ENCODE results near the gene SLC6A9.

The SLC6A9 gene

GRCh38 chr1:44044071-44044801 lies 13.0 kb upstream of the SLC6A9 start:
- H2AK5ac ChIP-seq (ENCODE audit: low read length, severe bottlenecking) = no peak overlapping the region
- no peak overlapping the region for H3K23ac ChIP-seq (ENCODE audit: low read length in 2 of 2)
- no peak overlapping the region for H3K4ac ChIP-seq (ENCODE audit: low read depth in 1 of 2, low read length in 2 of 2)
- no peak overlapping the region for H3K4me2 ChIP-seq (ENCODE audit: low read length, poor library complexity, severe bottlenecking)
- H2BK12ac ChIP-seq (ENCODE audit: low read length in 2 of 2) = no peak overlapping the region
- H3K4me1 ChIP-seq (ENCODE audit: control insufficient read depth, insufficient read depth, low read depth, low read length) = peaks cover 2% of the 10 kb centered on the region
- H4K8ac ChIP-seq (ENCODE audit: low read length) = no peak overlapping the region
- H3K14ac ChIP-seq (ENCODE audit: low read length in 2 of 2) = no peak overlapping the region
- H3K27me3 ChIP-seq (ENCODE audit: control insufficient read depth in 1 of 2, insufficient read depth in 1 of 2, low read length in 2 of 2) = peaks cover 0 to 6% of the 10 kb centered on the region in 2 experiments
- H4K91ac ChIP-seq (ENCODE audit: low read length) = no peak overlapping the region
- H2BK5ac ChIP-seq (ENCODE audit: low read depth, low read length, poor library complexity, severe bottlenecking) = no peak overlapping the region
- no peak overlapping the region for H2AFZ ChIP-seq (ENCODE audit: low read depth, low read length)
- DNase-seq = no peak
- no peak overlapping the region for H3K4me3 ChIP-seq (ENCODE audit: insufficient read depth in 1 of 2, low read depth in 1 of 2, low read length in 2 of 2)
- no peaks in the 10 kb centered on the region for H3K79me1 ChIP-seq (replicated peaks; ENCODE audit: low read length, poor library complexity, severe bottlenecking)
- no peak overlapping the region for H3K18ac ChIP-seq (ENCODE audit: low read depth in 1 of 2, low read length in 2 of 2)
- H3K9ac ChIP-seq (ENCODE audit: low read length) = no peak overlapping the region
- no peak overlapping the region for H3K27ac ChIP-seq (ENCODE audit: low read length, poor library complexity, severe bottlenecking)
- H3K9me3 ChIP-seq (ENCODE audit: control insufficient read depth, low read length) = no peaks in the 10 kb centered on the region
- H2BK120ac ChIP-seq (ENCODE audit: low read depth, low read length) = no peak overlapping the region
- no peaks in the 10 kb centered on the region for H3K36me3 ChIP-seq (ENCODE audit: control insufficient read depth in 1 of 2, insufficient read depth in 2 of 2, low read depth in 1 of 2, low read length in 2 of 2)
- no peak overlapping the region for H2BK15ac ChIP-seq (ENCODE audit: low read depth, poor library complexity, severe bottlenecking)
- WGBS = 96% methylated on average over 7 of the region's 7 CpGs

- no peak overlapping the region for H3K14ac ChIP-seq (ENCODE audit: low read length in 2 of 2)
- H3K9ac ChIP-seq (ENCODE audit: low read length) = no peak overlapping the region
- H3K4me1 ChIP-seq (ENCODE audit: control insufficient read depth, insufficient read depth, low read depth, low read length) = peaks cover 2% of the 10 kb centered on the region
- H2BK12ac ChIP-seq (ENCODE audit: low read length in 2 of 2) = no peak overlapping the region
- no peak overlapping the region for H2AFZ ChIP-seq (ENCODE audit: low read depth, low read length)
- WGBS = 82% methylated on average over 13 of the region's 16 CpGs
- no peak overlapping the region for H2BK15ac ChIP-seq (ENCODE audit: low read depth, poor library complexity, severe bottlenecking)
- no peak overlapping the region for H3K4me2 ChIP-seq (ENCODE audit: low read length, poor library complexity, severe bottlenecking)
- no peak overlapping the region for H3K27ac ChIP-seq (ENCODE audit: low read length, poor library complexity, severe bottlenecking)
- no peak overlapping the region for H3K4ac ChIP-seq (ENCODE audit: low read depth in 1 of 2, low read length in 2 of 2)
- H3K36me3 ChIP-seq (ENCODE audit: control insufficient read depth in 1 of 2, insufficient read depth in 2 of 2, low read depth in 1 of 2, low read length in 2 of 2) = no peaks in the 10 kb centered on the region
- H2BK5ac ChIP-seq (ENCODE audit: low read depth, low read length, poor library complexity, severe bottlenecking) = no peak overlapping the region
- no peaks in the 10 kb centered on the region for H3K9me3 ChIP-seq (ENCODE audit: control insufficient read depth, low read length)
- H3K18ac ChIP-seq (ENCODE audit: low read depth in 1 of 2, low read length in 2 of 2) = no peak overlapping the region
- no peak overlapping the region for H2BK120ac ChIP-seq (ENCODE audit: low read depth, low read length)
- no peak overlapping the region for H3K4me3 ChIP-seq (ENCODE audit: insufficient read depth in 1 of 2, low read depth in 1 of 2, low read length in 2 of 2)
- H3K79me1 ChIP-seq (replicated peaks; ENCODE audit: low read length, poor library complexity, severe bottlenecking) = no peaks in the 10 kb centered on the region
- peaks cover 0 to 6% of the 10 kb centered on the region in 2 experiments for H3K27me3 ChIP-seq (ENCODE audit: control insufficient read depth in 1 of 2, insufficient read depth in 1 of 2, low read length in 2 of 2)
- DNase-seq = no peak
- no peak overlapping the region for H4K8ac ChIP-seq (ENCODE audit: low read length)
- H3K23ac ChIP-seq (ENCODE audit: low read length in 2 of 2) = no peak overlapping the region
- H2AK5ac ChIP-seq (ENCODE audit: low read length, severe bottlenecking) = no peak overlapping the region
- no peak overlapping the region for H4K91ac ChIP-seq (ENCODE audit: low read length)
Observed at GRCh38 chr1:44043176-44044070, 12.2 kb upstream of the SLC6A9 start.

GRCh38 chr1:44040846-44041245 lies 9.6 kb upstream of the SLC6A9 start:
- Histone ChIP-seq H3K4me3 (ENCODE audit: insufficient read depth in 1 of 2, low read depth in 1 of 2, low read length in 2 of 2) (no peak overlapping the region), H4K91ac (ENCODE audit: low read length) (no peak overlapping the region), H3K79me1 (replicated peaks; ENCODE audit: low read length, poor library complexity, severe bottlenecking) (no peaks in the 10 kb centered on the region), H3K9ac (ENCODE audit: low read length) (peak overlapping the region; percentile 49), H3K9me3 (ENCODE audit: control insufficient read depth, low read length) (no peaks in the 10 kb centered on the region), H3K27me3 (ENCODE audit: control insufficient read depth in 1 of 2, insufficient read depth in 1 of 2, low read length in 2 of 2) (peaks cover 0 to 6% of the 10 kb centered on the region in 2 experiments), H3K4me1 (ENCODE audit: control insufficient read depth, insufficient read depth, low read depth, low read length) (peaks cover 3% of the 10 kb centered on the region), H3K4ac (ENCODE audit: low read depth in 1 of 2, low read length in 2 of 2) (no peak overlapping the region), H4K8ac (ENCODE audit: low read length) (no peak overlapping the region), H2AK5ac (ENCODE audit: low read length, severe bottlenecking) (no peak overlapping the region), H3K4me2 (ENCODE audit: low read length, poor library complexity, severe bottlenecking) (no peak overlapping the region), H2BK120ac (ENCODE audit: low read depth, low read length) (no peak overlapping the region), H3K14ac (ENCODE audit: low read length in 2 of 2) (no peak overlapping the region), H3K27ac (ENCODE audit: low read length, poor library complexity, severe bottlenecking) (no peak overlapping the region), H2BK12ac (ENCODE audit: low read length in 2 of 2) (no peak overlapping the region), H2AFZ (ENCODE audit: low read depth, low read length) (no peak overlapping the region), H2BK5ac (ENCODE audit: low read depth, low read length, poor library complexity, severe bottlenecking) (no peak overlapping the region), H3K36me3 (ENCODE audit: control insufficient read depth in 1 of 2, insufficient read depth in 2 of 2, low read depth in 1 of 2, low read length in 2 of 2) (no peaks in the 10 kb centered on the region), H3K23ac (ENCODE audit: low read length in 2 of 2) (no peak overlapping the region), H3K18ac (ENCODE audit: low read depth in 1 of 2, low read length in 2 of 2) (no peak overlapping the region), H2BK15ac (ENCODE audit: low read depth, poor library complexity, severe bottlenecking) (no peak overlapping the region)
- 79% methylated on average over 4 of the region's 4 CpGs for WGBS
- no peak for DNase-seq

- WGBS = 82% methylated on average over 2 of the region's 2 CpGs
- no peak overlapping the region for H2BK5ac ChIP-seq (ENCODE audit: low read depth, low read length, poor library complexity, severe bottlenecking)
- no peak overlapping the region for H4K8ac ChIP-seq (ENCODE audit: low read length)
- H3K27ac ChIP-seq (ENCODE audit: low read length, poor library complexity, severe bottlenecking) = no peak overlapping the region
- H3K4ac ChIP-seq (ENCODE audit: low read depth in 1 of 2, low read length in 2 of 2) = no peak overlapping the region
- peak overlapping the region; percentile 12 for H3K9ac ChIP-seq (ENCODE audit: low read length)
- no peaks in the 10 kb centered on the region for H3K9me3 ChIP-seq (ENCODE audit: control insufficient read depth, low read length)
- H3K4me2 ChIP-seq (ENCODE audit: low read length, poor library complexity, severe bottlenecking) = no peak overlapping the region
- no peak overlapping the region for H2BK15ac ChIP-seq (ENCODE audit: low read depth, poor library complexity, severe bottlenecking)
- no peak overlapping the region for H3K4me3 ChIP-seq (ENCODE audit: insufficient read depth in 1 of 2, low read depth in 1 of 2, low read length in 2 of 2)
- no peak overlapping the region for H3K23ac ChIP-seq (ENCODE audit: low read length in 2 of 2)
- peaks cover 0 to 6% of the 10 kb centered on the region in 2 experiments for H3K27me3 ChIP-seq (ENCODE audit: control insufficient read depth in 1 of 2, insufficient read depth in 1 of 2, low read length in 2 of 2)
- no peak for DNase-seq
- no peak overlapping the region for H2BK120ac ChIP-seq (ENCODE audit: low read depth, low read length)
- H4K91ac ChIP-seq (ENCODE audit: low read length) = no peak overlapping the region
- no peak overlapping the region for H2AK5ac ChIP-seq (ENCODE audit: low read length, severe bottlenecking)
- no peaks in the 10 kb centered on the region for H3K36me3 ChIP-seq (ENCODE audit: control insufficient read depth in 1 of 2, insufficient read depth in 2 of 2, low read depth in 1 of 2, low read length in 2 of 2)
- H3K14ac ChIP-seq (ENCODE audit: low read length in 2 of 2) = no peak overlapping the region
- H3K18ac ChIP-seq (ENCODE audit: low read depth in 1 of 2, low read length in 2 of 2) = no peak overlapping the region
- H2BK12ac ChIP-seq (ENCODE audit: low read length in 2 of 2) = no peak overlapping the region
- no peak overlapping the region for H2AFZ ChIP-seq (ENCODE audit: low read depth, low read length)
- peaks cover 3% of the 10 kb centered on the region for H3K4me1 ChIP-seq (ENCODE audit: control insufficient read depth, insufficient read depth, low read depth, low read length)
- no peaks in the 10 kb centered on the region for H3K79me1 ChIP-seq (replicated peaks; ENCODE audit: low read length, poor library complexity, severe bottlenecking)
Observed at GRCh38 chr1:44040418-44040817, 9.2 kb upstream of the SLC6A9 start.

Measured in mesenchymal stem cell (in vitro differentiated cells and primary cell).